A549 (cell line): ENCODE measurements around the gene TMEM167B. TPM values are rescaled to one million over a fixed set of nuclear protein-coding genes. Genes with fewer than 3 reads are reported as not detected.

ENCODE experiments used
- ATAC-seq, 2 experiments: fragments of 200-7000 bp in 1 of 2; fragments of >200 bp in 1 of 2; cut with Nextera tagmentation in 1 of 2; cut with Tn5 transposase in 1 of 2; 3 replicates each; pipeline versions ENCODE4 v1.8.0 to v1.9.1; 2018 to 2020; ENCODE audit warnings: mild to moderate bottlenecking in 1 of 2, moderate library complexity in 1 of 2
- CTCF ChIA-PET: fragments of 300-600 bp; sonication (Branson Sonifier 250); formaldehyde crosslinking; extraction: SDS; loops from one replicate; lab custom pipeline; 2021; ENCODE audit warnings: antibody characterized with exemption, inconsistent platforms; lab: Yijun Ruan, JAX
- POLR2A ChIA-PET: fragments of 350-600 bp; formaldehyde crosslinking; extraction: SDS; loops from one replicate; lab custom pipeline; 2021; ENCODE audit warnings: antibody characterized with exemption, inconsistent platforms; lab: Yijun Ruan, JAX
- DNase-seq, 2 experiments: peaks; one replicate each; pipeline versions ENCODE4 v3.0.0 to v3.0.0-alpha.2; 2011 to 2016; ENCODE audit warnings: low read depth in 1 of 2, low spot score in 1 of 2
- FAIRE-seq: peaks from 2 replicates; lab custom pipeline; 2011; peaks lifted over from hg19 to GRCh38; lab: Jason Lieb, UNC
- H3K27ac ChIP-seq, 2 experiments: fragments of >200 bp; sonication (Bioruptor Twin); formaldehyde crosslinking; 3 replicates each; pipeline ENCODE4 v1.5.1; 2016 to 2017
- H3K4me1 ChIP-seq: fragments of >200 bp; sonication (Bioruptor Twin); formaldehyde crosslinking; 3 replicates; pipeline ENCODE4 v1.6.1; 2016
- H3K4me2 ChIP-seq: fragments of >200 bp; sonication (Bioruptor Twin); formaldehyde crosslinking; 3 replicates; pipeline ENCODE4 v1.6.1; 2016
- H3K4me3 ChIP-seq: fragments of >200 bp; sonication (Bioruptor Twin); formaldehyde crosslinking; 3 replicates; pipeline ENCODE4 v1.5.1; 2016
- H3K9me3 ChIP-seq: fragments of >200 bp; sonication (Bioruptor Twin); formaldehyde crosslinking; 3 replicates; pipeline ENCODE4 v1.6.1; 2016
- CBX2 ChIP-seq: fragments of 200-600 bp; sonication (generic); IDR thresholded peaks from 2 replicates; pipeline ENCODE4 v1.6.1; 2016; ENCODE audit warnings: low read depth, mild to moderate bottlenecking, borderline replicate concordance
- CBX8 ChIP-seq: fragments of 200-600 bp; sonication (generic); IDR thresholded peaks from 2 replicates; pipeline ENCODE4 v1.6.1; 2016
- CHD2 ChIP-seq: fragments of 150-350 bp; IDR thresholded peaks from 2 replicates; pipeline ENCODE4 v1.6.1; 2014; ENCODE audit warnings: low read length; ENCODE audit not compliant: partially characterized antibody
- CHD4 ChIP-seq: fragments of 200-600 bp; sonication (generic); IDR thresholded peaks from 2 replicates; pipeline ENCODE4 v1.6.1; 2016; ENCODE audit warnings: antibody characterized with exemption, mild to moderate bottlenecking, borderline replicate concordance
- ESRRA ChIP-seq: fragments of 150-350 bp; IDR thresholded peaks from 2 replicates; pipeline ENCODE4 v1.6.1; 2014; ENCODE audit warnings: mild to moderate bottlenecking, low read length, borderline replicate concordance
- FOSL2 ChIP-seq, 2 experiments: fragments of 450-650 bp in 1 of 2; fragments of >200 bp in 1 of 2; sonication (Bioruptor Twin) in 1 of 2; formaldehyde crosslinking; IDR thresholded peaks; 2 replicates each; pipeline versions ENCODE4 v1.5.0 to v1.6.1; 2016 to 2020; ENCODE audit warnings: mild to moderate bottlenecking in 1 of 2, moderate library complexity in 1 of 2
- GATA3 ChIP-seq: IDR thresholded peaks from 2 replicates; pipeline ENCODE4 v1.6.1; 2012; ENCODE audit warnings: borderline replicate concordance
- HEYL ChIP-seq: fragments of 250-450 bp; sonication (Bioruptor Pico); IDR thresholded peaks from 2 replicates; pipeline ENCODE4 v1.8.0; 2021; ENCODE audit warnings: mild to moderate bottlenecking, moderate library complexity
- HOXA7 ChIP-seq: fragments of 250-450 bp; sonication (Bioruptor Pico); IDR thresholded peaks from 2 replicates; pipeline ENCODE4 v1.5.0; 2020; ENCODE audit warnings: mild to moderate bottlenecking, moderate library complexity
- HOXB5 ChIP-seq: fragments of 250-450 bp; sonication (Bioruptor Pico); IDR thresholded peaks from 2 replicates; pipeline ENCODE4 v1.5.0; 2020; ENCODE audit warnings: mild to moderate bottlenecking, moderate library complexity
- JUNB ChIP-seq: fragments of >200 bp; sonication (Bioruptor Twin); formaldehyde crosslinking; IDR thresholded peaks from 2 replicates; pipeline ENCODE4 v1.6.1; 2016
- KDM5A ChIP-seq: fragments of 200-600 bp; sonication (generic); IDR thresholded peaks from 2 replicates; pipeline ENCODE4 v1.6.1; 2016; ENCODE audit warnings: antibody characterized with exemption, mild to moderate bottlenecking
- NFE2L2 ChIP-seq: fragments of 150-350 bp; conservative IDR thresholded peaks from 2 replicates; pipeline ENCODE4 v1.6.1; 2014; ENCODE audit warnings: low read length
- NPAS2 ChIP-seq: fragments of 250-450 bp; sonication (Bioruptor Pico); IDR thresholded peaks from 2 replicates; pipeline ENCODE4 v1.8.0; 2022; ENCODE audit warnings: mild to moderate bottlenecking, moderate library complexity, borderline replicate concordance
- NR3C1 ChIP-seq: fragments of >200 bp; sonication (Bioruptor Twin); formaldehyde crosslinking; IDR thresholded peaks from 3 replicates; pipeline ENCODE4 v1.6.1; 2017
- PHF8 ChIP-seq: fragments of 200-600 bp; sonication (generic); IDR thresholded peaks from 2 replicates; pipeline ENCODE4 v1.6.1; 2016; ENCODE audit warnings: low read depth, mild to moderate bottlenecking, antibody characterized with exemption, moderate library complexity, borderline replicate concordance
- RCOR1 ChIP-seq: fragments of 150-350 bp; IDR thresholded peaks from 2 replicates; pipeline ENCODE4 v1.6.1; 2014; ENCODE audit warnings: antibody characterized with exemption, low read length, low read depth
- RFX5 ChIP-seq: fragments of 450-650 bp; IDR thresholded peaks from 2 replicates; pipeline ENCODE4 v1.7.1; 2014; ENCODE audit warnings: antibody characterized with exemption, mild to moderate bottlenecking, moderate library complexity
- RNF2 ChIP-seq: fragments of 200-600 bp; sonication (generic); IDR thresholded peaks from 2 replicates; pipeline ENCODE4 v1.6.1; 2016; ENCODE audit warnings: low read depth, mild to moderate bottlenecking, antibody characterized with exemption, moderate library complexity, borderline replicate concordance
- SMC3 ChIP-seq: fragments of >200 bp; sonication (Bioruptor Twin); formaldehyde crosslinking; IDR thresholded peaks from 3 replicates; pipeline ENCODE4 v1.6.1; 2018; ENCODE audit warnings: inconsistent platforms
- TFCP2L1 ChIP-seq: fragments of 250-450 bp; sonication (Bioruptor Pico); IDR thresholded peaks from 2 replicates; pipeline ENCODE4 v1.5.0; 2021; ENCODE audit warnings: mild to moderate bottlenecking
- ZC3H11A ChIP-seq: fragments of 450-650 bp; IDR thresholded peaks from 2 replicates; pipeline ENCODE4 v1.6.1; 2014; ENCODE audit warnings: antibody characterized with exemption, mild to moderate bottlenecking
- ZFP36 ChIP-seq: fragments of 450-650 bp; IDR thresholded peaks from 2 replicates; pipeline ENCODE4 v1.6.1; 2014; ENCODE audit warnings: borderline replicate concordance; ENCODE audit not compliant: partially characterized antibody
- ZSCAN20 ChIP-seq: fragments of 250-450 bp; sonication (Bioruptor Pico); IDR thresholded peaks from 2 replicates; pipeline ENCODE4 v1.8.0; 2022; ENCODE audit warnings: mild to moderate bottlenecking, moderate library complexity
- WGBS: methylation state at CpG from one replicate; pipeline ENCODE4 v1.1.6; 2017; ENCODE audit errors: missing lambda C conversion rate; 5-methylcytosine and 5-hydroxymethylcytosine counted together
- polyA plus RNA-seq, 4 experiments: library from polyadenylated mRNA; depleted of rRNA in 3 of 4; stranded (reverse); fragments of >200 nt; fragmentation: RNase III in 1 of 4; extraction: RNeasy Plus Mini Kit Qiagen cat#74134 plus additional on column Dnase treatment in 1 of 4; gene quantifications; 2 replicates in 3 of 4; 3 replicates in 1 of 4; pipeline ENCODE4 v1.2.3, GENCODE V29; 2011 to 2017
- TF ChIP-seq, protein P1 (sequence below): fragments of 250-450 bp; sonication (Bioruptor Pico); IDR thresholded peaks from 2 replicates; pipeline ENCODE4 v1.5.0; 2020; ENCODE audit warnings: low read depth, mild to moderate bottlenecking, moderate library complexity
- TF ChIP-seq, protein P2 (sequence below): IDR thresholded peaks from 2 replicates; pipeline ENCODE4 v1.6.1; 2012
- TF ChIP-seq, protein P3 (sequence below): fragments of 250-450 bp; sonication (Bioruptor Pico); IDR thresholded peaks from 2 replicates; pipeline ENCODE4 v1.5.0; 2021; ENCODE audit warnings: mild to moderate bottlenecking, moderate library complexity, borderline replicate concordance
- TF ChIP-seq, protein P4 (sequence below): fragments of 150-350 bp; IDR thresholded peaks from 2 replicates; pipeline ENCODE4 v1.6.1; 2014; ENCODE audit warnings: low read depth, mild to moderate bottlenecking, low read length
- TF ChIP-seq, protein P5 (sequence below): IDR thresholded peaks from 2 replicates; pipeline ENCODE4 v1.6.1; 2012; ENCODE audit warnings: low read depth, borderline replicate concordance
- TF ChIP-seq, protein P6 (sequence below): fragments of >200 bp; sonication (Bioruptor Twin); formaldehyde crosslinking; IDR thresholded peaks from 3 replicates; pipeline ENCODE4 v1.5.1; 2016

The TMEM167B gene
- polyA plus RNA-seq, 2 of the 4 experiments (the other 2 are of a cell fraction), result 9.7 to 10.9 TPM

DNA sequence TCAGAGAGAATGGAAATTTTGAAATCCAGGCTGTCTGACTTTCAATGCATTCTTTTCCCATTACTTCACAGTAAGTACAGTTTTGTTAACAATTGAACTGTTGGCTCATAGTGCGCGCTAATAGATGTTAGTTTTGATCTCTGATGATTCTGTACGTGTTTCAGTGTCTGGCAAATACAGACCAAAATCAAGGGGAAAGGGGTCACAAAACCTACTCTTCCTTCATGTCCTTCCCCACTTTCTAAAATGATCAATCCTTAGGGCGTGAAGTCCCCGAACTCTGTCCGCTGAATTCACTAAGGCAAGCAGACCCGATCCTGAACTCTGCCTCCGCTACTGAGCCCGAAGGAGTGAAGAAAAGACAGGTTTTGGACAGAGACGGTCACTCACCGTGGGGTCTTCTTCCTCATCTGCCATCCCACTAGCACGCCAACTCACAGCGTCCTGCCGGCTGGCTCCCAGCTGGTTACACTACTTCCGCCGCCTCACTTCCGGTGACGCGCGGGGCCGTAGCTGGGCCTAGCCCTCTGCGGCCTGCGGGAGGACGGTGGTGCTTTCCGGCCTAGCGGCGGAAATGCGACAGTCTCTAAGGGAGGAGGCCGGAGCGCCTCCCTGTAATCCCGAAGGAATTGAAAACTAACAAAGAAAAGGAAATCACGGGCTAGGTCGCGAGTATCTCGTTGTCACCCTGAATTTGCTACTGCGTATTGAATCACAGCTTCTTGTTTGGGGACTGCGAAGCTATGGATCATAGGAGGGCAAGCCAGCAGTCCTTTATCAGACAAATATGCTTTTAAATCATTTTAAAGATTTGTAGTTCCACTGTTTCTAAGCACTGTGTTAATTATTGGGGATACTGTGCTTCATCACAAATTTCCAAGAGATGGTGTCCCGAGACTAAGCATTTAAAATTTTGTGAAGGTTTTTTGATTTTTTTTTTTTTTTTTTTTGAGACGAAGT, 14.8 kb upstream of the TMEM167B start, which contains the start of gene TAF13 (continued):
- TF ChIP-seq, protein P1, sequence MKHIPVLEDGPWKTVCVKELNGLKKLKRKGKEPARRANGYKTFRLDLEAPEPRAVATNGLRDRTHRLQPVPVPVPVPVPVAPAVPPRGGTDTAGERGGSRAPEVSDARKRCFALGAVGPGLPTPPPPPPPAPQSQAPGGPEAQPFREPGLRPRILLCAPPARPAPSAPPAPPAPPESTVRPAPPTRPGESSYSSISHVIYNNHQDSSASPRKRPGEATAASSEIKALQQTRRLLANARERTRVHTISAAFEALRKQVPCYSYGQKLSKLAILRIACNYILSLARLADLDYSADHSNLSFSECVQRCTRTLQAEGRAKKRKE (CRISPR knock-in tag), result no peak
- no peak for TF ChIP-seq RCOR1
- no peak for TF ChIP-seq CHD4
- no peak for TF ChIP-seq KDM5A
- TF ChIP-seq, protein P2, sequence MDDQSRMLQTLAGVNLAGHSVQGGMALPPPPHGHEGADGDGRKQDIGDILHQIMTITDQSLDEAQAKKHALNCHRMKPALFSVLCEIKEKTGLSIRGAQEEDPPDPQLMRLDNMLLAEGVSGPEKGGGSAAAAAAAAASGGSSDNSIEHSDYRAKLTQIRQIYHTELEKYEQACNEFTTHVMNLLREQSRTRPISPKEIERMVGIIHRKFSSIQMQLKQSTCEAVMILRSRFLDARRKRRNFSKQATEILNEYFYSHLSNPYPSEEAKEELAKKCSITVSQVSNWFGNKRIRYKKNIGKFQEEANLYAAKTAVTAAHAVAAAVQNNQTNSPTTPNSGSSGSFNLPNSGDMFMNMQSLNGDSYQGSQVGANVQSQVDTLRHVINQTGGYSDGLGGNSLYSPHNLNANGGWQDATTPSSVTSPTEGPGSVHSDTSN, result peak; percentile 81
- no peak for TF ChIP-seq ZFP36
- TF ChIP-seq HEYL (CRISPR knock-in tag), result no peak
- TF ChIP-seq CBX2, result no peak
- no peak for TF ChIP-seq RNF2
- TF ChIP-seq HOXA7 (CRISPR knock-in tag), result no peak
- TF ChIP-seq CBX8, result no peak
- TF ChIP-seq JUNB, result no peak
- no peak for TF ChIP-seq FOSL2 (IDR thresholded peaks at IDR 0.05)
- no peak for TF ChIP-seq FOSL2 (CRISPR knock-in tag; IDR thresholded peaks at IDR 0.05)
- TF ChIP-seq NFE2L2, result no peak
- no peak for TF ChIP-seq TFCP2L1 (CRISPR knock-in tag)
- TF ChIP-seq, protein P3, sequence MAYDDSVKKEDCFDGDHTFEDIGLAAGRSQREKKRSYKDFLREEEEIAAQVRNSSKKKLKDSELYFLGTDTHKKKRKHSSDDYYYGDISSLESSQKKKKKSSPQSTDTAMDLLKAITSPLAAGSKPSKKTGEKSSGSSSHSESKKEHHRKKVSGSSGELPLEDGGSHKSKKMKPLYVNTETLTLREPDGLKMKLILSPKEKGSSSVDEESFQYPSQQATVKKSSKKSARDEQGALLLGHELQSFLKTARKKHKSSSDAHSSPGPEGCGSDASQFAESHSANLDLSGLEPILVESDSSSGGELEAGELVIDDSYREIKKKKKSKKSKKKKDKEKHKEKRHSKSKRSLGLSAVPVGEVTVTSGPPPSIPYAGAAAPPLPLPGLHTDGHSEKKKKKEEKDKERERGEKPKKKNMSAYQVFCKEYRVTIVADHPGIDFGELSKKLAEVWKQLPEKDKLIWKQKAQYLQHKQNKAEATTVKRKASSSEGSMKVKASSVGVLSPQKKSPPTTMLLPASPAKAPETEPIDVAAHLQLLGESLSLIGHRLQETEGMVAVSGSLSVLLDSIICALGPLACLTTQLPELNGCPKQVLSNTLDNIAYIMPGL, result no peak
- TF ChIP-seq, protein P4, sequence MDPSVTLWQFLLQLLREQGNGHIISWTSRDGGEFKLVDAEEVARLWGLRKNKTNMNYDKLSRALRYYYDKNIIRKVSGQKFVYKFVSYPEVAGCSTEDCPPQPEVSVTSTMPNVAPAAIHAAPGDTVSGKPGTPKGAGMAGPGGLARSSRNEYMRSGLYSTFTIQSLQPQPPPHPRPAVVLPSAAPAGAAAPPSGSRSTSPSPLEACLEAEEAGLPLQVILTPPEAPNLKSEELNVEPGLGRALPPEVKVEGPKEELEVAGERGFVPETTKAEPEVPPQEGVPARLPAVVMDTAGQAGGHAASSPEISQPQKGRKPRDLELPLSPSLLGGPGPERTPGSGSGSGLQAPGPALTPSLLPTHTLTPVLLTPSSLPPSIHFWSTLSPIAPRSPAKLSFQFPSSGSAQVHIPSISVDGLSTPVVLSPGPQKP, result no peak
- TF ChIP-seq NR3C1, result no peak
- no peak for TF ChIP-seq ESRRA
- TF ChIP-seq RFX5, result no peak
- no peak for TF ChIP-seq SMC3
- TF ChIP-seq ZSCAN20 (CRISPR knock-in tag), result no peak
- no peak for TF ChIP-seq ZC3H11A
- no peak for TF ChIP-seq NPAS2 (CRISPR knock-in tag)

DNA sequence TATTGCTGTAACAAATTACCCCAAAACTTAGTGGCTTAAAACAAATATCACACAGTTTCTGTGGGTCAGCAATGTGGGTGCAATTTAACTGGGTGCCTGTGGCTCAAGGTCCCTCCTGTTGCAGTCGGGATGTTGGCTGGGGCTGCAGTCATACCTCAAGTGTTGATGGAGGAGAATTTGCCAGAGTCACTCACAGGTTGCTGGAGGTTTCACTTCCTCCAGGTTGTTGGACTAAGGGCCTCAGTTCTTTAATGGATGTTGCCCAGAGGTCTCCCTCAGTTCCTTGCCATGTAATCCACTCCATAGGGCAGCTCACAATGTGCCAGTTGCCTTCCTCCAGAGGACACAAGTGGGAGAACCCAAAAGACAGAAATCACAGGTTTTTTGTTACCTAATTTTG, 12.2 kb upstream of the TMEM167B start:
- Histone ChIP-seq H3K4me1 (no peaks in the 10 kb centered on the region; the same call in 2 of the 3 replicates), H3K4me3 (no peak overlapping the region), H3K9me3 (no peaks in the 10 kb centered on the region), H3K27ac (no peak overlapping the region), H3K4me2 (no peak overlapping the region)
- no peak for FAIRE-seq
- ChIA-PET POLR2A (no interaction called here), CTCF (interaction anchor here (3.2 kb wide), 1 partner anchor 10 kb away, joined by 13 read pairs; no protein-coding TSS in a partner anchor)
- ATAC-seq, result no peak
- WGBS, result 80% methylated on average over 1 of the region's 1 CpG
- no peak for DNase-seq
- TF ChIP-seq HOXB5 (CRISPR knock-in tag) (no peak), CHD2 (no peak), PHF8 (no peak), RFX5 (no peak), HEYL (CRISPR knock-in tag) (no peak), ZSCAN20 (CRISPR knock-in tag) (no peak), GATA3 (no peak)
- TF ChIP-seq, protein P5, sequence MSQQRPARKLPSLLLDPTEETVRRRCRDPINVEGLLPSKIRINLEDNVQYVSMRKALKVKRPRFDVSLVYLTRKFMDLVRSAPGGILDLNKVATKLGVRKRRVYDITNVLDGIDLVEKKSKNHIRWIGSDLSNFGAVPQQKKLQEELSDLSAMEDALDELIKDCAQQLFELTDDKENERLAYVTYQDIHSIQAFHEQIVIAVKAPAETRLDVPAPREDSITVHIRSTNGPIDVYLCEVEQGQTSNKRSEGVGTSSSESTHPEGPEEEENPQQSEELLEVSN, result no peak
- TF ChIP-seq, protein P4, result no peak
- TF ChIP-seq, protein P6, sequence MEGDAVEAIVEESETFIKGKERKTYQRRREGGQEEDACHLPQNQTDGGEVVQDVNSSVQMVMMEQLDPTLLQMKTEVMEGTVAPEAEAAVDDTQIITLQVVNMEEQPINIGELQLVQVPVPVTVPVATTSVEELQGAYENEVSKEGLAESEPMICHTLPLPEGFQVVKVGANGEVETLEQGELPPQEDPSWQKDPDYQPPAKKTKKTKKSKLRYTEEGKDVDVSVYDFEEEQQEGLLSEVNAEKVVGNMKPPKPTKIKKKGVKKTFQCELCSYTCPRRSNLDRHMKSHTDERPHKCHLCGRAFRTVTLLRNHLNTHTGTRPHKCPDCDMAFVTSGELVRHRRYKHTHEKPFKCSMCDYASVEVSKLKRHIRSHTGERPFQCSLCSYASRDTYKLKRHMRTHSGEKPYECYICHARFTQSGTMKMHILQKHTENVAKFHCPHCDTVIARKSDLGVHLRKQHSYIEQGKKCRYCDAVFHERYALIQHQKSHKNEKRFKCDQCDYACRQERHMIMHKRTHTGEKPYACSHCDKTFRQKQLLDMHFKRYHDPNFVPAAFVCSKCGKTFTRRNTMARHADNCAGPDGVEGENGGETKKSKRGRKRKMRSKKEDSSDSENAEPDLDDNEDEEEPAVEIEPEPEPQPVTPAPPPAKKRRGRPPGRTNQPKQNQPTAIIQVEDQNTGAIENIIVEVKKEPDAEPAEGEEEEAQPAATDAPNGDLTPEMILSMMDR, result no peak
